Measurements from ENCODE around the gene PTPRCAP. TPM values are rescaled to one million over a fixed set of nuclear protein-coding genes. Genes with fewer than 3 reads are reported as not detected.
"Not testable (repeated sequence)": the region's sequence is repeated elsewhere in the genome, so short reads cannot be mapped to it uniquely, and the experiment has no call there.

PTPRCAP gene
- total RNA-seq, 6 experiments from 2014 or later: 0.35 to 0.50 (median 0.40) TPM; not detected in 3

- H3K9me3 Mint-ChIP-seq: peaks cover 5% of the 10 kb centered on the region; the same call in 1 of the 2 replicates
- peaks cover 2% of the 10 kb centered on the region for H3K27me3 Mint-ChIP-seq (ENCODE audit: insufficient read depth)
- peak; percentile 52 for TF ChIP-seq CTCF (IDR thresholded peaks at IDR 0.05)
- peaks cover 38% of the 10 kb centered on the region for H3K4me1 Mint-ChIP-seq (ENCODE audit: low read depth)
- peak; percentile 97 for DNase-seq
- peak within 1 kb of the TSS; percentile 98 for H3K4me3 Mint-ChIP-seq
- peaks cover 24% of the 10 kb centered on the region for H3K36me3 Mint-ChIP-seq (ENCODE audit: low read depth)
- H3K27ac Mint-ChIP-seq: peak within 1 kb of the TSS; percentile 99
Observed at GRCh38 chr11:67482827-67483798, 45.6 kb upstream of the PTPRCAP start, which contains the start of gene AIP. TSS of gene AIP (plus strand) at chr11:67483026. CDS start at chr11:67483159, 133 bp downstream.

GRCh38 chr11:67482275-67482826 lies 44.9 kb upstream of the PTPRCAP start:
- Mint-ChIP-seq H3K9me3 (peaks cover 5% of the 10 kb centered on the region; the same call in 1 of the 2 replicates), H3K4me3 (peak overlapping the region; percentile 98), H3K27me3 (ENCODE audit: insufficient read depth) (peaks cover 2% of the 10 kb centered on the region), H3K36me3 (ENCODE audit: low read depth) (peaks cover 17% of the 10 kb centered on the region), H3K4me1 (ENCODE audit: low read depth) (peaks cover 38% of the 10 kb centered on the region), H3K27ac (peak overlapping the region; percentile 99)
- DNase-seq: no peak
- no peak for TF ChIP-seq CTCF (IDR thresholded peaks at IDR 0.05)

- not testable (repeated sequence) for H3K4me1 Mint-ChIP-seq (ENCODE audit: low read depth); H3K36me3 Mint-ChIP-seq (ENCODE audit: low read depth); H3K27me3 Mint-ChIP-seq (ENCODE audit: insufficient read depth); H3K4me3 Mint-ChIP-seq; H3K9me3 Mint-ChIP-seq; DNase-seq; H3K27ac Mint-ChIP-seq
Observed at GRCh38 chr11:67477344-67478050, 40.0 kb upstream of the PTPRCAP start.

- H3K9me3 Mint-ChIP-seq; H3K36me3 Mint-ChIP-seq (ENCODE audit: low read depth); DNase-seq; H3K27me3 Mint-ChIP-seq (ENCODE audit: insufficient read depth); H3K4me3 Mint-ChIP-seq; H3K4me1 Mint-ChIP-seq (ENCODE audit: low read depth); H3K27ac Mint-ChIP-seq: not testable (repeated sequence)
Observed at GRCh38 chr11:67476692-67477091, 39.2 kb upstream of the PTPRCAP start.

GRCh38 chr11:67472882-67473281 lies 35.4 kb upstream of the PTPRCAP start:
- peaks cover 5% of the 10 kb centered on the region; the same call in 1 of the 2 replicates for H3K36me3 Mint-ChIP-seq (ENCODE audit: low read depth)
- no peak overlapping the region for H3K4me3 Mint-ChIP-seq
- no peak for TF ChIP-seq CTCF (IDR thresholded peaks at IDR 0.05)
- peaks cover 6% of the 10 kb centered on the region; the same call in 1 of the 2 replicates for H3K4me1 Mint-ChIP-seq (ENCODE audit: low read depth)
- no peaks in the 10 kb centered on the region for H3K9me3 Mint-ChIP-seq
- H3K27ac Mint-ChIP-seq: no peak overlapping the region
- peaks cover 7% of the 10 kb centered on the region for H3K27me3 Mint-ChIP-seq (ENCODE audit: insufficient read depth)
- DNase-seq: no peak

GRCh38 chr11:67470337-67471002 lies 33.0 kb upstream of the PTPRCAP start:
- Mint-ChIP-seq H3K4me3 (no peak overlapping the region; the same call in 1 of the 2 replicates), H3K27me3 (ENCODE audit: insufficient read depth) (peaks cover 7% of the 10 kb centered on the region), H3K4me1 (ENCODE audit: low read depth) (peaks cover 8% of the 10 kb centered on the region; the same call in 1 of the 2 replicates), H3K27ac (no peak overlapping the region), H3K36me3 (ENCODE audit: low read depth) (peaks cover under 1% of the 10 kb centered on the region; the same call in 1 of the 2 replicates), H3K9me3 (no peaks in the 10 kb centered on the region)
- DNase-seq: no peak
- TF ChIP-seq CTCF (IDR thresholded peaks at IDR 0.05): no peak
